Colonic mucosa (tissue), 4 donors: ENCODE measurements around the gene S100A13. TPM values are rescaled to one million over a fixed set of nuclear protein-coding genes. Genes with fewer than 3 reads are reported as not detected.
"Not testable (repeated sequence)": the region's sequence is repeated elsewhere in the genome, so short reads cannot be mapped to it uniquely, and the experiment has no call there.

Experiments used
- DNase-seq: peaks from one replicate; pipeline ENCODE4 v3.0.0-alpha.2; 2020
- H3K27ac ChIP-seq: fragments of 200-600 bp; one replicate; pipeline ENCODE4 v1.8.0; 2021
- H3K27me3 ChIP-seq: fragments of 200-600 bp; one replicate; pipeline ENCODE4 v1.8.0; 2021
- H3K36me3 ChIP-seq: fragments of 200-600 bp; one replicate; pipeline ENCODE4 v1.8.0; 2021
- H3K4me1 ChIP-seq: fragments of 200-600 bp; one replicate; pipeline ENCODE4 v1.8.0; 2021; ENCODE audit warnings: mild to moderate bottlenecking
- H3K4me3 ChIP-seq: fragments of 200-600 bp; one replicate; pipeline ENCODE4 v1.8.0; 2021
- H3K9ac ChIP-seq, 2 donors: one replicate each; pipeline ENCODE4 v1.7.0; 2013; ENCODE audit warnings: control low read depth in 2 of 2, low read depth in 2 of 2, low read length in 2 of 2
- H3K9me3 ChIP-seq: fragments of 200-600 bp; one replicate; pipeline ENCODE4 v1.8.0; 2021
- CTCF ChIP-seq: fragments of 200-600 bp; IDR thresholded peaks from one replicate; pipeline ENCODE4 v1.8.0; 2022; ENCODE audit warnings: antibody characterized with exemption, mild to moderate bottlenecking
- intact Hi-C: fragments of 100-400 bp; cut with DNase I; formaldehyde crosslinking; loops from one replicate; pipeline ENCODE4 v1.14.1; 2022
- total RNA-seq, 2 donors: library from RNA; stranded (reverse); fragmentation: NEBNext Ultra II Directional in 1 of 2; extraction: Animal tissue kit (Norgen Biotek cat#: 25700) in 1 of 2; gene quantifications; one replicate each; pipeline ENCODE4 v1.2.1, GENCODE V29; 2021
- donor health status: healthy.
- donor health status: DM: no; HTN: no; CAD: no.
- donor health status: DM: no; HTN: no; CAD: no.

Gene S100A13
- total RNA-seq, 2 donors from 2014 or later = 45.2 to 67.2 TPM

GRCh38 chr1:153646672-153647345, 19.5 kb upstream of the S100A13 start:
- H3K27ac ChIP-seq = no peak overlapping the region
- no peak overlapping the region for H3K4me3 ChIP-seq
- no peaks in the 10 kb centered on the region for H3K4me1 ChIP-seq
- intact Hi-C loops = no loop called here
- no peaks in the 10 kb centered on the region for H3K27me3 ChIP-seq
- TF ChIP-seq CTCF = no peak
- DNase-seq = no peak
- H3K9ac ChIP-seq = no peak overlapping the region
- H3K9me3 ChIP-seq = no peaks in the 10 kb centered on the region
- H3K36me3 ChIP-seq = peaks cover 20% of the 10 kb centered on the region

DNA sequence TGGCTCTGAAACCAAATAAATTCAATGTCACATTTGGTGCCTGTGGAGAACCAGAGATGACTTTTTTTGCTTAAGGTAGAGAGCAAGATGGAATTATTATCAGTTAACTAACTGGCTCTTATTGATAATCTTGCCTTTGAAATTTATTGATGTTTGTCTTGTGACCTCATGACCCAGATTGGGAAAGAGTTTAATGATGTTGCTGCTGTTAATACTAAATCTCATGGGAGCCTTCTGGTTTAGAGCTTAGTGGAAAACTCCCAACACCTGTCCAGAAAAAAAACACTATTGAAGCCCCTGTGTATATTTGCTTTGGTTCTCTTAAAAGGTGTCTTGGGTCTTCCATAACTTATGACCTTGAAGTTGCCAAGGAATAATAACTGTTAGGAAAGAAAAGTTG, 16.5 kb upstream of the S100A13 start:
- intact Hi-C loops = no loop called here
- H3K4me1 ChIP-seq = no peaks in the 10 kb centered on the region

GRCh38 chr1:153643100-153643499, 15.8 kb upstream of the S100A13 start:
- DNase-seq = no peak
- Histone ChIP-seq H3K27ac (no peak overlapping the region), H3K9me3 (no peaks in the 10 kb centered on the region), H3K36me3 (peaks cover 46% of the 10 kb centered on the region), H3K4me1 (no peaks in the 10 kb centered on the region), H3K4me3 (no peak overlapping the region), H3K27me3 (no peaks in the 10 kb centered on the region), H3K9ac (no peak overlapping the region)
- intact Hi-C loops = no loop called here
- TF ChIP-seq CTCF = no peak

More for the DNA sequence above, 16.5 kb upstream of the S100A13 start:
- no peak overlapping the region for H3K4me3 ChIP-seq
- no peak overlapping the region for H3K27ac ChIP-seq
- H3K9me3 ChIP-seq = no peaks in the 10 kb centered on the region
- no peak for TF ChIP-seq CTCF
- no peaks in the 10 kb centered on the region for H3K27me3 ChIP-seq
- H3K9ac ChIP-seq = no peak overlapping the region
- no peak for DNase-seq
- peaks cover 40% of the 10 kb centered on the region for H3K36me3 ChIP-seq

GRCh38 chr1:153642161-153642560, 14.9 kb upstream of the S100A13 start:
- Histone ChIP-seq H3K36me3 (peaks cover 48% of the 10 kb centered on the region), H3K9ac (no peak overlapping the region), H3K27ac (no peak overlapping the region), H3K4me1 (no peaks in the 10 kb centered on the region), H3K9me3 (no peaks in the 10 kb centered on the region), H3K4me3 (no peak overlapping the region), H3K27me3 (no peaks in the 10 kb centered on the region)
- no peak for DNase-seq
- intact Hi-C loops = no loop called here
- no peak for TF ChIP-seq CTCF

DNA sequence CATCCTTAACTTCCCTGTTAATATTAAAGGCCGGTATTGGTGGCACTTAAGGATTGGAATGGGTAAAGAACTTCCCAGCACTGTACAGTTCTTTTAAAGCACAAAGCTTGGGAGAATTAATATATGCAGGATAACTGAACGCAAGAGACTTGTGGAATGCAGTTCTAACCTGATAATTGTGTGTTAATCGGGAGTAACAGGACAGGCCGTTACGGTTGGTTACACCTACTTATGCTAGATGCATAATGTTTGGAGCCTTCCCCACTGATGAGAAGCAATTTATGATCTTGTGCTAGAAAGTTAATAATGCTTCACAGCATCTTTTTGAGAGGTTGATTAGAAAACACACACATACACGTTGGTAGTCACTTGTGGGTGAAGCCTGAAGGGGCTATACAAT, 13.6 kb upstream of the S100A13 start:
- no peak overlapping the region for H3K4me3 ChIP-seq
- no peaks in the 10 kb centered on the region for H3K4me1 ChIP-seq
- intact Hi-C loops = no loop called here
- no peak for TF ChIP-seq CTCF
- H3K9ac ChIP-seq = no peak overlapping the region
- H3K36me3 ChIP-seq = peaks cover 48% of the 10 kb centered on the region
- H3K27ac ChIP-seq = no peak overlapping the region
- no peak for DNase-seq
- no peaks in the 10 kb centered on the region for H3K9me3 ChIP-seq
- no peaks in the 10 kb centered on the region for H3K27me3 ChIP-seq

- H3K9me3 ChIP-seq, intact Hi-C loops, H3K4me1 ChIP-seq, DNase-seq, H3K4me3 ChIP-seq, H3K9ac ChIP-seq, H3K27me3 ChIP-seq, H3K27ac ChIP-seq: not testable (repeated sequence)
- peaks cover 48% of the 10 kb centered on the region for H3K36me3 ChIP-seq
Observed at GRCh38 chr1:153640213-153640612, 12.9 kb upstream of the S100A13 start.
